ENCODE results near the gene CITED4. TPM values are rescaled to one million over a fixed set of nuclear protein-coding genes. Genes with fewer than 3 reads are reported as not detected.

Gene CITED4
- total RNA-seq, 1 experiment from 2014 or later: 71.1 TPM

GRCh38 chr1:40856116-40856515 is 6.0 kb downstream of the CITED4 start:
- no peak for DNase-seq (ENCODE audit: extremely low read depth, low read depth)

- no peak for DNase-seq (ENCODE audit: extremely low read depth, low read depth)
These were observed 6.7 kb downstream of the CITED4 start for GRCh38 chr1:40855513-40855912.

DNA sequence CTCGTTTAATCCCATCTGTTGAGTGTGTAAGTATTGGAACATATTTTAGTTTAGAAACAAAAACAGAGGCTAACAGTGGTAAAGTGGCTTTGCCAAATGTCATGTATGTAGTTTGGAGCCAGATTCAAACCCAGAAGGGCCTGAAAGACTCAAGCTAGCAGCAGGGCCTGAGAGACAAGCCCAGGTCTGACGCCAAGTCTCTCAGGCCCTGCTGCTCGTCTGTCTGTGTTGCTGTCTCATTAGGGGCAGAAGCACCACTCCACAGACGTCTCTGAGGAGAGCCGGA is 8.3 kb downstream of the CITED4 start:
- DNase-seq (ENCODE audit: extremely low read depth, low read depth): no peak

- DNase-seq (ENCODE audit: extremely low read depth, low read depth): no peak
These were observed 8.9 kb downstream of the CITED4 start for GRCh38 chr1:40853113-40853884.

DNA sequence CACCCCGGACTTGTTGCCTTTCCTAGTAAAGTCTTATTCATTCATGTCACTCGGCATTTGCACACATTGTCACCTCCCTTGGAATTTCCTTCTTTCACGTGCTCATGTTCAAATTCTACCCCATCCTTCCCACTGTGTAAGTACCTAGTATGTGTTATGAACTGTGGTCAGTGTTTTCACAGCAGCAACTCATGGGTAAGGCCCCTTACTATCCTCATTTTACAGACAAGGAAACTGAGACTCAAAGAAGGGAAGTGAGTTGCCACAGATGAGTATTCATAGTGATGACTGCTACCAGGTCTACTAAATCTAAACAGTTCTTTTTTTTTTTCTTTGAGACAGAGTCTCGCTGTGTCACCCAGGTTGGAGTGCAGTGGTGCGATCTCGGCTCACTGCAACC is 10.5 kb downstream of the CITED4 start:
- no peak for DNase-seq (ENCODE audit: extremely low read depth, low read depth)

GRCh38 chr1:40849801-40850592 is 12.2 kb downstream of the CITED4 start:
- peak; percentile 63 for DNase-seq (ENCODE audit: extremely low read depth, low read depth)

DNA sequence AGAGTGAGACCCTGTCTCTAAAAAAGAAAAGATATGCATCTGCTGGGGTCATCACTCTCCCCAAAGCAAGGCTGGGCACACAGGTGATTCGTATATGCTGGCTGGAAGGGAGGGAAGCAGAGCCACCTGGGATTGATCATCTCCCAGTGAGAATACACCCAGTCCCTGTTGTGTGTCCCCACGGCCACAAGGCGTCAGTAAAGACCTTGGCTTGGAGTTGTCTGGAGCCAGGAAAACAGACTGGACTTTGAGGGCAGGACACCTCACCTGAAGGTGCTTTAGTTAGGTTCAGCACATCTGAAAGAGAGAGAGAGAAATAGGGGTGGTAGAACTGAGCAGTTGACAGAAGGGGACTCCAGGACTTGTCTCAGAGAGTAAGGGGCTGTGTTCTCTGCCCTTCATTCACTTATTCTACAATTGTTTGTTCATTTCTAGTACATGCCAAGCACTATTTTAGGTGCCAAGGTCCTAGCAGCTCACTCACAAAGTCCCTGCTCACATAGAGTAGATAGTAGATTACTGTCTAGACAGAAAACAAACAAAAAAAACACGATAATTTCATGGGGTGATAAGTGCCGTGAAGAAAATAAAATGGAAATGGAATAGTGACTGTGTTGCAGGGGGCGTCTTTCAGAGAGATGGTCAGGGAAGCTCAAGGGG is 13.5 kb downstream of the CITED4 start:
- peak; percentile 72 for DNase-seq (ENCODE audit: extremely low read depth, low read depth)

GRCh38 chr1:40847023-40847745 is 15.0 kb downstream of the CITED4 start:
- DNase-seq (ENCODE audit: extremely low read depth, low read depth): no peak

GRCh38 chr1:40845895-40846294 is 16.3 kb downstream of the CITED4 start:
- DNase-seq (ENCODE audit: extremely low read depth, low read depth): no peak

DNA sequence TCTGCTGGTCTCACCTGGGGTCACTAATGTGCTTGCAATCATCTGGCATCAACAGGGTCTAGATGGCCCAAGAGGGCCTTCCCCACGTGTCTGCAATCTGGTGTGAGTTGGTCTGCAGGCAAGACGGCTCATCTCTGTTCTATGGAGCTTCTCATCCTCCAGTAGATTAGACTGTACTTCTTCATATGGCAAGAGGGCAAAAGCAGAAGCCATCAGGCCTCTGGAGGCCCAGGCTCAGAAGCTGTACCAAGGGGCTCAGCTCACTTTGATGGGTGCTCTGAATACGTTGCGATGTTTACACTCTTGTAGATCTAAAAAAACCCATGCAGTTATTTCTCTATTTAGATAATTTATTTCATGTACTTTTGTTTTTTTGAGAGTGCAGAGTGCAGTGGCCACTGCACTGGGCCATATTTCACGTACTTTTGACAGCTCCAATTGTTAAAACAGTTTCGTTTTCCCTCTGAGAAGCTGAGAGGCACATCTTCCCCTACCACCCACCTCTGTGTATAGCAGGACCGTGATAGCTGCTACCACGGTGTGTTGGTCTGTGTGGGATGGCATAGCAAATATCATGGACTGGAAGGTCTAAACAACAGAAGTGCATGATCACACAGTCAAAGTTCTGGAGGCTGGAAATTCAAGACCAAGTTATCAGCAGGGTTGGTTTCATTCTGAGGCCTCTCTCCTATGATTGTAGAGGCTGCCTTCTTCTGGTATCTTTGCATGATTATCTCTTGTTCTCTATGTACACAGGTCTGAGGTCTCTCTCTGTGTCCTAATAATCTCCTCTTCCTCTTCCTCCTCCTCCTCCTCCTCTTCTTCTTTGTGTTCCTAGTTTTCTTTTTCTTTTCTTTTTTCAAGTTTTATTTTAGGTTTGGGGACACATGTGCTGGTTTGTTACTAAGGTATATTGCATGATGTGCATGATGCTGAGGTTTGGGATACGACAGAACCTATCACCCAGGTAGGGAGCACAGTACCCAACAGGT is 17.0 kb downstream of the CITED4 start:
- no peak for DNase-seq (ENCODE audit: extremely low read depth, low read depth)

DNA sequence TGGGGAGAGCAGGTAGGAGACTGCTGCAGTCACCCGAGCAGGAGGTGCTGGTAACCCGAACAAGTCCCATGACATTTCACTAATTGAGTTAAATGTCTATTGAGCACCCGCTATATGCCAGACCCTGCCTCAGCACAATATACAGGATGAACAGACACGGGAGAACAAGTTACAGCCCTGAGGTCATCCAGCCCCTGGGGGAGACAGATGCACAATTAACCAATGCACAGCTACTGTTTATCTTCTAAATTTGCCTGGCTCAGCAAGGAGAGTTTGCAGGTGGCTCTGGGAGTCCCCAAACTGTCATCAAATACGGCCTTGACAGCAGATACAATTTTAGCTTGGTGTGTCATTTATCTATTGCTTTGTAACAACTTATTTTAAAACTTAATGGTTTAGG is 18.1 kb downstream of the CITED4 start:
- no peak for DNase-seq (ENCODE audit: extremely low read depth, low read depth)

DNA sequence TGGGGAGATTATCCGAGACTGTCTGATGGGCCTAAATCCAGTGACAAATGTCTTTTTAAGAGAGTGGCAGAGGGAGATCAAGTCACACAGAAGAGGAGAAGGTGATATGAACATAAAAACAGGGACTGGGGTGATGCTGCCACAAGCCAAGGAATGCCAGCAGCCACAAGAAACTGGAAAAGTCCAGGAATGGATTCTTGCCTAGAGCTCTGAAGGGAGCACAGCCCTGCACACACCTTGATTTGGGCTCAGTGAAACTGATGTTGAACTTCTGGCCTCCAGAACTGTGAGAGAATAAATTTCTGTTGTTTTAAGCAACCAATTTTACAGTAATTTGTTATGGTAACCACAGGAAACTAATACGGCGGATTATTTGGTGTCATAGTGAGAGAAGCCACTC is 19.5 kb downstream of the CITED4 start:
- DNase-seq (ENCODE audit: extremely low read depth, low read depth): no peak

GRCh38 chr1:40842207-40842606 is 20.0 kb downstream of the CITED4 start:
- no peak for DNase-seq (ENCODE audit: extremely low read depth, low read depth)

- DNase-seq (ENCODE audit: extremely low read depth, low read depth): no peak
These were observed 20.6 kb downstream of the CITED4 start for GRCh38 chr1:40841602-40842001.

- DNase-seq (ENCODE audit: extremely low read depth, low read depth): no peak
These were observed 21.4 kb downstream of the CITED4 start for GRCh38 chr1:40840526-40841323.

DNA sequence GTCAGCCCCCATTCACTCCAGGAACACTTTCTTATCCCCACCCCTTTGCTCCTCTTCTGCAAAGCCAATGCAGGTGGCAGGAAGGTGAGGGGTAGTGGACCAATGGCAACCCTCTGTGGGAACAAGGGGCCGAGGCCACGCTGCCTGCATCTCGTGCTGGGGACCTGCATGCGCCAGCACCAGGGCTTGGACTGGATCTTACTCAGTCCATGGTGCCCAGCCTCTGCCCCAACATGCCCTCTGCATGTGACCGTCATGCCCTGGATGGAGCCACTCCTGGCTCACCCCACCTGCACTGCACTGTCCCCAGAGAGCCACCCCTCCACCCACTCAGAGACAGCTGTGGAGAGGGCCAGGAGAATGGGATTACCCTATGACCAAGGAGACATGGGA is 22.2 kb downstream of the CITED4 start:
- no peak for DNase-seq (ENCODE audit: extremely low read depth, low read depth)

DNA sequence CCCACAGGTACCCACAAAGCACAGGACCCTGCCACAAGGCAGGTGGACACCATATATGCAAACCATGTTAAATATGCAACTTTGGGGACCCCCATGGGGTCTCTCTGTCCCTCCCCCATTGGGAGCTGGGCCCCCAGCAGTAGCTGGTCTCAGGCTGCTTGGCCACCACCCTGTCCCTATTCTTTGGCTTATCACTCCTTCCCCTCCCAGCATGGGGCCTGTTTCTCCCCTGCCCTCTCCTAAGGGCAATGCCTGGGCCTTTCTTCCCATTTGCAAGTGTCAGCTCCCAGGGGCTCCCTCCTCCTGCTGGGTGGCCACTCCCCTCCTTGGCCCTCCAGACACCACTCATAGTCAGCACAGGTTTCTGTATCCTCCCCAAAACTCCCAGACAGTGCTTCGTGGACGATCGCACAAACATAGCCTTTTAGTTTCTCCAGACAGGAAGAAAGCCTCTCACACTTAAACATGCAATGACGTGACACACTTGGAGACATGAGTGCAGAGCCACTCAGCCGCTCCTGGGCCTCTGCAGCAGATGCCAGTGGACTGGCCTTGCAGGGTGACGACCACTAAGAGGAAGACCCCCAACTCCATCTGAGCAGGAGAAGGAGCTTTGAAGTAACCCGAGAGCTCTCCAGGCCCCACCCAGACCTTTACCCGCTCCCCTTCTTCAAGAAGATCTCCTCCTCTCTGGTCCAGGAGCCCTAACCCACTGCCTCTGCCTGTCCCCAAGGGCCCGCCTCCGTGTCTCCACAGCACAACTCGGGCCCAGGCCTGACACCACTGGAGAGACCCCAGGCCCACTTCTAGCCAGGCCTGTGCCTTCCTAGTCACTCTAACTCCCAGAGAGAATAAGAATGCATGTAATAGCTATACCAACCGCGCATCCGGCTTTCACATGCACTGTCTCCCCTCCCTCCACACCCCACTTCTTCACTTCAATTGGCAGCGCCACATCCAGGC is 22.9 kb downstream of the CITED4 start:
- DNase-seq (ENCODE audit: extremely low read depth, low read depth): no peak
